GM21423 (cell line): Measurements from ENCODE around the gene SH3D19.
"Not testable (repeated sequence)": the region's sequence is repeated elsewhere in the genome, so short reads cannot be mapped to it uniquely, and the experiment has no call there.

Experiments used
- ATAC-seq: cut with Tn5 transposase; IDR thresholded peaks from one replicate; pipeline ENCODE4 v1.9.1; 2021; ENCODE audit warnings: mild to moderate bottlenecking, moderate library complexity; ENCODE audit not compliant: unreplicated experiment

SH3D19 gene

GRCh38 chr4:151104621-151105020, 220.8 kb downstream of the SH3D19 start:
- no peak for ATAC-seq

- ATAC-seq: no peak
Observed at GRCh38 chr4:151103758-151104157, 221.6 kb downstream of the SH3D19 start.

GRCh38 chr4:151100531-151100930, 224.9 kb downstream of the SH3D19 start:
- no peak for ATAC-seq

- ATAC-seq: no peak
Observed at GRCh38 chr4:151099976-151100417, 225.4 kb downstream of the SH3D19 start.

GRCh38 chr4:151099229-151099975, 226.0 kb downstream of the SH3D19 start, which contains the start of gene RPS3A:
RPS3A (plus strand) TSS chr4:151099628; CDS start chr4:151099653, 25 bp downstream.
- peak; percentile 93 for ATAC-seq

GRCh38 chr4:151098979-151099228, 226.5 kb downstream of the SH3D19 start:
- ATAC-seq: no peak

GRCh38 chr4:151097759-151098158, 227.6 kb downstream of the SH3D19 start:
- ATAC-seq: no peak

GRCh38 chr4:151095142-151095541, 230.3 kb downstream of the SH3D19 start:
- ATAC-seq: no peak

- no peak for ATAC-seq
Observed at GRCh38 chr4:151094290-151094751, 231.1 kb downstream of the SH3D19 start.

- ATAC-seq: no peak
Observed at GRCh38 chr4:151093203-151093602, 232.2 kb downstream of the SH3D19 start.

GRCh38 chr4:151092488-151092887, 232.9 kb downstream of the SH3D19 start:
- ATAC-seq: no peak

- ATAC-seq: no peak
Observed at GRCh38 chr4:151091047-151091446, 234.4 kb downstream of the SH3D19 start.

GRCh38 chr4:151087467-151087866, 237.9 kb downstream of the SH3D19 start:
- no peak for ATAC-seq

GRCh38 chr4:151077978-151078377, 247.4 kb downstream of the SH3D19 start:
- ATAC-seq: not testable (repeated sequence)

GRCh38 chr4:151074416-151074916, 250.9 kb downstream of the SH3D19 start:
- no peak for ATAC-seq
